ENCODE data around the gene ECHDC3.
"Not testable (repeated sequence)": the region's sequence is repeated elsewhere in the genome, so short reads cannot be mapped to it uniquely, and the experiment has no call there.

ECHDC3 gene

GRCh38 chr10:11715815-11716494 is 26.2 kb upstream of the ECHDC3 start:
- peak in 2 of 56 donors; percentile 6 to 18 for DNase-seq

GRCh38 chr10:11716686-11717085 is 25.5 kb upstream of the ECHDC3 start:
- DNase-seq, result no peak

DNA sequence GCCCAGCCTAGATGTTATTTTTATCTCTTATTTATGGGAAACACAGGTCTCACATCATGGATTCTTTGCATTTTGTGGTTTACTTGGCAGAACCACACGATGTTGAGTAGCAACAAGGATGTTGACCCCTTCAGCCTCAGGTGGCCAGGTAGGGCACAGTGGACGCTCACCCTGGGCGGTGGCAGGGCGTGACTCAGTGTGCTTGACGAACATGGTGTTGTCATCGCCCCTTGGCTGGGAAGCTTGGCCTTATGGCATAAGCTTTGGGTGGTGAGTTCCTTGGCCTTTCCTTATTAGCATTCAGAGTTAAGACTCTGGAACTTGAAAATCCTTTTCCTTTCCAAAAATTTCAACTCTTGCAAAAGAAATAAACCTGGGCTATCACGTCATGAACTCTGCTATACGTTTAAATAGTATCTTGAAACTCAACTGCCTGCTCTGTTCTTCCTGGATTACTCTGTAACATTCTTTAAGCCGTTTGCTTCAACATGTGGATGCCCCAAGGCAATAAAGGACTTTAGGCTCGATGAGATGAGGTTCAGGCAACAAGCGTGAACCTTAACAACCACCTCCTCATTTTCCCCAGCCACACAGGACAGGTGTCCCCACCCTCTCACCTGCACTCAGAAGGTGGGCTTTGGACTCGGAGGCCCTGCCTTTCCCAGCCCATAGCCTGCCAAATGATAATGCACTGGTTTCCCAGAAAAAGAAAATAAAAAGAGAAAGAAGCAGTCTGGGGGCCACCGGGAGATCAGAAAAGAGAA is 22.5 kb upstream of the ECHDC3 start:
- no peak for DNase-seq

DNA sequence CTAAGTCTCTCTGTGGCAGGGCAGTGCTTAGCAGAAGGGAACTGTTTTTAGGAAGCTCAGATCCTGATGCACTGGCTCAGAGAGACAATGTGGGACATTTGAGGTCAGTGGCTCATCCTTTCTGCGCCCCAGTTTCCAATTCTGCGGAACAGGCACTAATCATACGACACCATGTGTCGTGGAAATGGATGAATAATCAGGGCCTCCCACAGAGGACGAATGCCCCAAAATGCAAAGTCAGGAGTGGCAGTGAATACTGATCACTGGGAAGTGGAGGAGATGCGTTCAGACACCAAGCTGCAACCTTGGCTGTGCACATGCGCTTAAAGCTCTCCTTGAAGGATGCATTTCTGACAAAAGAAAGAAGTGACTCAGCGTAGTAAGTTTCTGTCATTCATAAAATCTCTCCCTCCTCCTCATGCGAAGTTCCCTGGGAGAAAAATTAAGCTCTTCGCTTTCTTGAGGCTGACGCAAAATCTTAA is 21.9 kb upstream of the ECHDC3 start:
- DNase-seq, result peak in 27 of 56 donors; percentile 4 to 72 (median 29)

DNA sequence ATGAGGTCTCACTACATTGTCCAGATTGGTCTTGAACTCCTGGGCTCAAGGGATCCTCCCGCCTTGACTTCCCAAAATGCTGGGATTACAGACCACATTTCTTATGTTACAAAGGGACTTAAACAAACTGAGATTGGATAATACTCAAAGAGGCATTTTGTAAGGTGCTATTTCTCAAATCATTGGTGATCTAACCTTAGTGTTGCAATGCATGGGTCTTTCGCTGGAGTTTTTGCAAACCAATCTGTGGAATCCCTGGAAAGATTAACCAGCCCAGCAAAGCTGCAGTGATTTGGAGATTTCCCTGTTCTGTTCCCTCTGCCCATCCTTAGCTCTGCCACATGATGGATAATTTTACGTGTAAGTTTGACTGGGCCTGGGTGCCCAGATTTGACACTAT is 20.4 kb upstream of the ECHDC3 start:
- DNase-seq, result no peak

DNA sequence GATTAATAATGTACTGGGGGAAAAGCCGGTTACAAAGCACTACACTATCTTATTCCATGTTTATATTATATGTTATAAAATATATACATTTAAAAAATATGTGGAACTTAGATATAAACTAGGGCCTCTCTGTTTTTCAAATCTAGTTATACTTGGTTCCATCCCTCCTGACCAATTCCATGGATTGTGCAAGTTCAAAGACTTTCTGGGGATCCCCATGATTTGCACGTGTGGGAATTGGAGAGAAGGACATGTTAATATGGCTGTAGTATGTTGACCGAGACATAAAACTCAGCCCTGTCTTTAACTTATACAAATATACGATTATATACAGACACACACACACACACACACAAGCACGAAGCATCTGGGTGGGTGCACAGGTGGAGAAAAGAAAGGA is 18.8 kb upstream of the ECHDC3 start:
- DNase-seq, result no peak

DNA sequence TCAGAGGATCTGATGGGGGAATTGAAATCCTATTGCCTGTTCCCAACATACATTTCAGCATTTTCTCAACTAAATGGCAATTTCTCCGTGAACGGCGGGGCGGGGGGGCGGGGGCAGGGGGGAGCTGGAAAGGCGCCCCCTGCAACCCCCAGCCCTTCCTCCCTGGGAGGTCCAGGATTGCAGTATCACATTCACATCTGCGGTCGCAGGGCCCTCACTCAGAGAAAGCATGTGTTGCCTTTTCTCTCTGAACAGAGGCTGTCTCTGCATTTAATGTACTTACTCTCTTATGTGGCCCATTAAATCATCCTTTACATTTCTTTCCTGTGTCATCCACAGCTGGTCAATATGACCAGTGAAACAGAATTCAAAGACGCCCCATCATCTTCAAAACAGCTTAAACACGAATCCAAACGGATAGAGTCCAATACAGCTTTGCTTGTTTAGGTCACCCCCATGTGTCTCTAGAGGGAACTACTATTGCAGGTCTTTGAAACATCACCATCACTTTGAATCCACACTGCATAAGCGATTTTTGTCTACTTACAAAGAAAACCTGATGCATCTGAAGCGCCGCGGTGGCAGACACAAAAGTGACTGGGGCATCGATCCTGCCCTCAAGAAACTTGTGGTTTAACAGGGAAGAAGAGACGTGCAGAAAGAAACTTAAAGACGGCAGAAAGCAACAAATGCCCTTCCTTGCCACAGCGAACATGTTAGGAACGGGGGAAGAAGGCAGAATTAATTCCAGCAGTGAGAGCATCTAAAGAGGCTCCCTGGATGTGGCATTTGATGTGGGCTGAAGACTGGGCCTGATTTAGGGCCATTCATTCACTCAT is 17.0 kb upstream of the ECHDC3 start:
- DNase-seq, result peak in 5 of 56 donors; percentile 9 to 20 (median 14)

GRCh38 chr10:11725912-11726311 is 16.3 kb upstream of the ECHDC3 start:
- DNase-seq, result no peak

GRCh38 chr10:11727563-11727962 is 14.6 kb upstream of the ECHDC3 start:
- no peak for DNase-seq

- no peak for DNase-seq
Observed at GRCh38 chr10:11728353-11728752, 13.8 kb upstream of the ECHDC3 start.

- no peak for DNase-seq
Observed at GRCh38 chr10:11729790-11730315, 12.3 kb upstream of the ECHDC3 start.

GRCh38 chr10:11730779-11731178 is 11.4 kb upstream of the ECHDC3 start:
- DNase-seq, result no peak

DNA sequence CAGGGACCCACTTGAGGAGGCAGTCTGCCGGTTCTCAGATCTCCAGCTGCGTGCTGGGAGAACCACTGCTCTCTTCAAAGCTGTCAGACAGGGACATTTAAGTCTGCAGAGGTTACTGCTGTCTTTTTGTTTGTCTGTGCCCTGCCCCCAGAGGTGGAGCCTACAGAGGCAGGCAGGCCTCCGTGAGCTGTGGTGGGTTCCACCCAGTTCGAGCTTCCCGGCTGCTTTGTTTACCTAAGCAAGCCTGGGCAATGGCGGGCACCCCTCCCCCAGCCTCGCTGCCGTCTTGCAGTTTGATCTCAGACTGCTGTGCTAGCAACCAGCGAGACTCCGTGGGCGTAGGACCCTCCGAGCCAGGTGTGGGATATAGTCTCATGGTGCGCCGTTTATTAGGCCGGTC is 5.4 kb upstream of the ECHDC3 start:
- DNase-seq, result not testable (repeated sequence)

DNA sequence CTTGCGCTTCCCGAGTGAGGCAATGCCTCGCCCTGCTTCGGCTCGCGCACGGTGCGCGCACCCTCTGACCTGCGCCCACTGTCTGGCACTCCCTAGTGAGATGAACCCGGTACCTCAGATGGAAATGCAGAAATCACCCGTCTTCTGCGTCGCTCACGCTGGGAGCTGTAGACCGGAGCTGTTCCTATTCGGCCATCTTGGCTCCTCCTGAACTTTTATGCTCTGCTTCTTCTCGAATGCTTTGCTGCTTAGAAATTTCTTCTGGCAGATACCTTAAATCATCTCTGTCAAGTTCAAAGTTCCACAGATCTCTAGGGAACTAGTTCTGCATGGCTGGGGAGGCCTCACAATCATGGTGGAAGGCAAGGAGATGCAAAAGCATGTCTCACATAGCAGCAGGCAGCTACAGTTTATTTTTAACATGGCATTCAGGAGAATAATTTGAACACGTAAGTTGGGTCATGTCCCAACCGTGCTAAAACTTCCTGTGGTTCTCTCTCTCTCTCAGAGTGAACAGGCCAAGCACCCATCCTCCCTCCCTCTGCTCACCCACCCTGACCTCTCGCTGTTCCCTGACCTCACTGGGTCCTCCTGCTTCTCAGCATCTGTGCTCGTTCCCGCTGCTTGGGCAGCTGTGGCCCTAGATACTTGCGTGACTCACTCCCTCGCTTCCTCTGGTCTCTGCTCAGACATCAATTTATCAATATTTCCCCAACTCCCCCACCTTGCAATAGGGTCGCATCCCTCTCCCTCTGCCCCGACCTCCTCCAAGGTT is 4.7 kb upstream of the ECHDC3 start:
- DNase-seq, result not testable (repeated sequence)

DNA sequence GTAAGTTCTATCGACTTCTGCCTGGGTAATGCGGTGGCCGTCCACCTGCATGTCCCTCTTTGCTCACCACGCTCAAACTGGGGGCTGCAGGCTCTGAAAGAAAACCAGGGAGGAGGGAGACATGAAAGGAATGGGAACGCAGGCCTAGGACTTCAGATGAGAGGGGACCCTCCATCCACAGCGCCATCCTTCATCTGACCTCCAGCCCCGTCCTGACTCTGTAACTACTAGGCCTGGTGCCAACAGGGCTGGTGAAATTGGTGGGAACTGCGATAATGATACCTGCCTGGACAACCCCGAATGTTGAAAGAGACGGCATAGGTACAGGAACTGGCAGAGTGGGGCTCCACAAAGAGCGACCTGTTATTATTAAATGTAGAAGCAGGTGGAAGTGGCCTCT is 1.3 kb upstream of the ECHDC3 start:
- no peak for DNase-seq

- DNase-seq, result no peak
Observed at GRCh38 chr10:11741608-11742007, 574 bp upstream of the ECHDC3 start.

DNA sequence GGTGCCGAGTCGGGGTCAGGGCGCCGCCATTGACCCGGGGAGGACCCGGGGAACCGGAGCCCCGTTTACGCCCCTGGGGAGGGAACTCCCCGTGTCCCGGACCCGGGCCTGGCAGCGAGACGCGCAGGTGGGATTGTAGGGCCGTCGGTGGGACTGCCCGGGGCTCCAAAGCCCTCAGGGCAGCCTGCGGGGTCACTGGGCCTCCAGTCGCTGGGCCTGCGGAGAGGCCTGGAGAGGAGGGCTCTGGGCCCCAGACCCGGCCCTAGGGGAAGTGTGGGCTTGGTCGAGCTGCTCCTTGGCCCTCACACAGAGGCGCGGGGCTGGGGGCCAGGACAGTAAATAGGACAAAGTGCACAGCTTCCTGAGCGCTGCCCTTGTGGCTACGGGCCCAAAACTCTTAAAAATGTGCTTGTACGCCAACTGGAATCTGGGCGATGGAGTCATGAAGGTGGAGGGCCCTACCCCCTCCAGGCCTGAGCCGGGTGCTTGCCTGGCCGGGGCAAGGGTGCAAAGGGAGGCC is 657 bp downstream of the ECHDC3 start:
- no peak for DNase-seq

- no peak for DNase-seq
Observed at GRCh38 chr10:11743461-11744338, 1.5 kb downstream of the ECHDC3 start.

- DNase-seq, result no peak
Observed at GRCh38 chr10:11745045-11745444, 2.9 kb downstream of the ECHDC3 start.
